ENCODE results near the gene TGFA. TPM values are rescaled to one million over a fixed set of nuclear protein-coding genes. Genes with fewer than 3 reads are reported as not detected.

Gene TGFA
- total RNA-seq, 1 donor from 2014 or later = 1.4 TPM

DNA sequence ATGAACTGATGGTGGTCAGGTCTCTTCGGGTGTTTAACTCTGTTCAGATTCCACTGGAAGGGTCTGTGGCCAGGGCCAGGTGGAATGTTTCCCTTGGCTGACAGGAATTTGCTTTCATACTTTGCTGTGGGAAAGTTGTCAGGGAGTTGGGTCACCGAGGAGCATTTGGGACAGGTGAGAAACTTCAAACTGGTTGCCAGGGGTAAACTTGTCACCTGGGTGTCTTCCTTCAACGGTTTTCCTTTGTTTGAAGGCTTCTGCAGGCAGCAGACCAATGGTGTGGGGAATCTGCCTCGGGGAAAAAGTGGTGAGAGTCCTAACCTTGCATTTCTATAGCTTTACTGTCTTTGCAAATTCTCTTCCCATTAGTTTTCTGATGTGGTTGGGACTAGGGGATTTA lies 92.2 kb downstream of the TGFA start:
- no peaks in the 10 kb centered on the region for H3K9me3 ChIP-seq (ENCODE audit: insufficient read depth, low read depth, low read length)
- H3K4me2 ChIP-seq (ENCODE audit: low read length) = no peak overlapping the region
- H3K27ac ChIP-seq (ENCODE audit: low read depth, low read length) = no peak overlapping the region
- peaks cover 2% of the 10 kb centered on the region for H3K9me3 Mint-ChIP-seq (ENCODE audit: unreplicated experiment)
- H3K79me2 ChIP-seq (ENCODE audit: insufficient read depth, low read length) = no peaks in the 10 kb centered on the region
- H3K4me3 ChIP-seq (ENCODE audit: insufficient read depth, low read depth, low read length) = no peak overlapping the region
- H4K20me1 ChIP-seq (ENCODE audit: insufficient read depth, low read length) = no peaks in the 10 kb centered on the region
- no peak overlapping the region for H3K27ac Mint-ChIP-seq (ENCODE audit: unreplicated experiment)
- no peaks in the 10 kb centered on the region for H3K36me3 Mint-ChIP-seq (ENCODE audit: low read depth, unreplicated experiment)
- FAIRE-seq (no peak), DNase-seq (ENCODE audit: low read depth) (no peak)
- H3K4me1 ChIP-seq (ENCODE audit: insufficient read depth, low read length) = no peaks in the 10 kb centered on the region
- no peak overlapping the region for H2AFZ ChIP-seq (ENCODE audit: low read depth, low read length)
- peaks cover 4% of the 10 kb centered on the region for H3K27me3 ChIP-seq (ENCODE audit: insufficient read depth, low read length)
- peaks cover 52% of the 10 kb centered on the region for H3K27me3 Mint-ChIP-seq (ENCODE audit: low read depth, unreplicated experiment)
- TF ChIP-seq CTCF (IDR thresholded peaks at IDR 0.05; ENCODE audit: insufficient read depth, low read depth, low read length) = no peak
- TF ChIP-seq EZH2 (IDR thresholded peaks at IDR 0.05; ENCODE audit: insufficient read depth, low read length) = no peak
- H3K4me1 Mint-ChIP-seq (ENCODE audit: low read depth, unreplicated experiment) = peaks cover 2% of the 10 kb centered on the region
- H3K9ac ChIP-seq (ENCODE audit: low read length) = no peak overlapping the region
- H3K36me3 ChIP-seq (ENCODE audit: insufficient read depth, low read length) = no peaks in the 10 kb centered on the region
- no peak overlapping the region for H3K4me3 Mint-ChIP-seq (ENCODE audit: unreplicated experiment)

GRCh38 chr2:70460333-70460732 lies 93.3 kb downstream of the TGFA start:
- H3K36me3 ChIP-seq (ENCODE audit: insufficient read depth, low read length) = no peaks in the 10 kb centered on the region
- no peak for DNase-seq (ENCODE audit: low read depth)
- H3K27me3 Mint-ChIP-seq (ENCODE audit: low read depth, unreplicated experiment) = peaks cover 52% of the 10 kb centered on the region
- peaks cover 2% of the 10 kb centered on the region for H3K9me3 Mint-ChIP-seq (ENCODE audit: unreplicated experiment)
- H3K9ac ChIP-seq (ENCODE audit: low read length) = no peak overlapping the region
- no peak overlapping the region for H3K4me2 ChIP-seq (ENCODE audit: low read length)
- H4K20me1 ChIP-seq (ENCODE audit: insufficient read depth, low read length) = no peaks in the 10 kb centered on the region
- no peak overlapping the region for H3K27ac Mint-ChIP-seq (ENCODE audit: unreplicated experiment)
- H3K27ac ChIP-seq (ENCODE audit: low read depth, low read length) = no peak overlapping the region
- no peak for TF ChIP-seq CTCF (IDR thresholded peaks at IDR 0.05; ENCODE audit: insufficient read depth, low read depth, low read length)
- no peak for TF ChIP-seq EZH2 (IDR thresholded peaks at IDR 0.05; ENCODE audit: insufficient read depth, low read length)
- H3K9me3 ChIP-seq (ENCODE audit: insufficient read depth, low read depth, low read length) = no peaks in the 10 kb centered on the region
- no peak overlapping the region for H3K4me3 Mint-ChIP-seq (ENCODE audit: unreplicated experiment)
- peaks cover 2% of the 10 kb centered on the region for H3K4me1 Mint-ChIP-seq (ENCODE audit: low read depth, unreplicated experiment)
- H3K4me1 ChIP-seq (ENCODE audit: insufficient read depth, low read length) = no peaks in the 10 kb centered on the region
- no peak overlapping the region for H3K4me3 ChIP-seq (ENCODE audit: insufficient read depth, low read depth, low read length)
- no peaks in the 10 kb centered on the region for H3K36me3 Mint-ChIP-seq (ENCODE audit: low read depth, unreplicated experiment)
- no peak overlapping the region for H2AFZ ChIP-seq (ENCODE audit: low read depth, low read length)
- H3K79me2 ChIP-seq (ENCODE audit: insufficient read depth, low read length) = no peaks in the 10 kb centered on the region
- no peak for FAIRE-seq
- H3K27me3 ChIP-seq (ENCODE audit: insufficient read depth, low read length) = peaks cover 4% of the 10 kb centered on the region

DNA sequence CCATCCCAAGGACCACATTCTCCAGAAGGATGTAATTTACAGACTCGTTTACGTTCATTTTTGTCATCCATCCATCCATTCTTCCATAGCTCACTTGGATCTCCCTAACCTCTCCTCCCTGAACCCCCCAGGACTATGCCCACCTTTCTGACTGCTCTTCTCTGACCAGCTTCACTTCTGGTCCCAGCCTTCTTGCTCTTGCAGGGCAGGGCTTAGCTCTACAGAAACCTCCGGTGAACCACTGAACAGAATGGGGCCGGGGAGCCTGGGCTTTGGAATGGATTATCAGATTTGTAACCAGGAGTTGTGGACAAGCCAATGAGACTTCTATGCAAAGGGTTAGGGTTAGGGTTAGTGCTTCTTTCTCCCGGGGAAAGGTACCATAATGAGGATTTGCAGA lies 95.0 kb downstream of the TGFA start:
- peaks cover 4% of the 10 kb centered on the region for H3K27me3 ChIP-seq (ENCODE audit: insufficient read depth, low read length)
- no peak overlapping the region for H3K4me2 ChIP-seq (ENCODE audit: low read length)
- H3K36me3 Mint-ChIP-seq (ENCODE audit: low read depth, unreplicated experiment) = no peaks in the 10 kb centered on the region
- H3K79me2 ChIP-seq (ENCODE audit: insufficient read depth, low read length) = no peaks in the 10 kb centered on the region
- FAIRE-seq (no peak), DNase-seq (ENCODE audit: low read depth) (no peak)
- TF ChIP-seq CTCF (IDR thresholded peaks at IDR 0.05; ENCODE audit: insufficient read depth, low read depth, low read length) (no peak), EZH2 (IDR thresholded peaks at IDR 0.05; ENCODE audit: insufficient read depth, low read length) (no peak)
- no peak overlapping the region for H3K4me3 Mint-ChIP-seq (ENCODE audit: unreplicated experiment)
- no peaks in the 10 kb centered on the region for H3K4me1 ChIP-seq (ENCODE audit: insufficient read depth, low read length)
- no peak overlapping the region for H3K27ac Mint-ChIP-seq (ENCODE audit: unreplicated experiment)
- H4K20me1 ChIP-seq (ENCODE audit: insufficient read depth, low read length) = no peaks in the 10 kb centered on the region
- H3K9ac ChIP-seq (ENCODE audit: low read length) = no peak overlapping the region
- H3K9me3 ChIP-seq (ENCODE audit: insufficient read depth, low read depth, low read length) = no peaks in the 10 kb centered on the region
- H3K27me3 Mint-ChIP-seq (ENCODE audit: low read depth, unreplicated experiment) = peaks cover 40% of the 10 kb centered on the region
- H3K27ac ChIP-seq (ENCODE audit: low read depth, low read length) = no peak overlapping the region
- H3K4me3 ChIP-seq (ENCODE audit: insufficient read depth, low read depth, low read length) = no peak overlapping the region
- no peak overlapping the region for H2AFZ ChIP-seq (ENCODE audit: low read depth, low read length)
- H3K36me3 ChIP-seq (ENCODE audit: insufficient read depth, low read length) = no peaks in the 10 kb centered on the region
- H3K4me1 Mint-ChIP-seq (ENCODE audit: low read depth, unreplicated experiment) = peaks cover 2% of the 10 kb centered on the region
- peaks cover 2% of the 10 kb centered on the region for H3K9me3 Mint-ChIP-seq (ENCODE audit: unreplicated experiment)

Data from astrocyte (in vitro differentiated cells and primary cell).